Endothelial cell of umbilical vein (primary cell): ENCODE measurements around the gene KCTD11. TPM values are rescaled to one million over a fixed set of nuclear protein-coding genes. Genes with fewer than 3 reads are reported as not detected.

ENCODE experiments used
- BruUV-seq: library from RNA; stranded (reverse); fragments of 400-500 nt; replicated peaks from 2 replicates; lab custom pipeline; 2021; lab: Mats Ljungman, UMichigan
- CTCF ChIA-PET: fragments of 300-600, 350-600 bp; sonication (Branson Sonifier 250); formaldehyde crosslinking; loops from one replicate; lab custom pipeline; 2021; ENCODE audit warnings: antibody characterized with exemption, inconsistent platforms; lab: Charles Lee
- POLR2A ChIA-PET: fragments of 300-600, 350-600 bp; sonication (Branson Sonifier 250); formaldehyde crosslinking; loops from one replicate; lab custom pipeline; 2021; ENCODE audit warnings: antibody characterized with exemption, inconsistent platforms; lab: Charles Lee
- DNase-seq: peaks from one replicate; pipeline ENCODE4 v3.0.0-alpha.2; 2011; ENCODE audit warnings: low read depth, low spot score
- FAIRE-seq: peaks from 2 replicates; lab custom pipeline; 2011; peaks lifted over from hg19 to GRCh38; lab: Jason Lieb, UNC
- H2AFZ ChIP-seq: 2 replicates; pipeline ENCODE4 v1.6.0; 2012; ENCODE audit warnings: low read depth, low read length, control low read depth, inconsistent platforms
- H3K27ac ChIP-seq: 2 replicates; pipeline ENCODE4 v1.5.1; 2011; ENCODE audit warnings: low read depth, mild to moderate bottlenecking, control low read depth, low read length, moderate library complexity; ENCODE audit not compliant: insufficient read depth
- H3K27me3 ChIP-seq, 2 experiments: 2 replicates each; pipeline versions ENCODE4 v1.6.0 to v1.6.1; 2011; ENCODE audit warnings: low read length in 2 of 2, mixed read lengths in 1 of 2; ENCODE audit not compliant: control insufficient read depth in 2 of 2, insufficient read depth in 2 of 2
- H3K36me3 ChIP-seq, 2 experiments: 2 replicates in 1 of 2; 3 replicates in 1 of 2; pipeline ENCODE4 v1.5.1; 2011; ENCODE audit warnings: low read length in 2 of 2, mild to moderate bottlenecking in 1 of 2, moderate library complexity in 1 of 2; ENCODE audit not compliant: control insufficient read depth in 2 of 2, insufficient read depth in 2 of 2; ENCODE audit errors: extremely low read depth in 1 of 2
- H3K4me1 ChIP-seq: 3 replicates; pipeline ENCODE4 v1.5.1; 2011; ENCODE audit warnings: mild to moderate bottlenecking, low read length; ENCODE audit not compliant: control insufficient read depth, insufficient read depth; ENCODE audit errors: extremely low read depth
- H3K4me2 ChIP-seq: 2 replicates; pipeline ENCODE4 v1.6.1; 2011; ENCODE audit warnings: low read length, control low read depth, mixed read lengths; ENCODE audit not compliant: insufficient read depth
- H3K4me3 ChIP-seq, 3 experiments: fragments of 200-600 bp in 1 of 3; sonication (generic), shearing (Covaris generic) in 1 of 3; replicated peaks in 1 of 3; 2 replicates each; pipeline ENCODE4 v1.5.1; 2011 to 2016; ENCODE audit warnings: control low read depth in 3 of 3, low read length in 3 of 3, mild to moderate bottlenecking in 2 of 3, inconsistent platforms in 1 of 3, low read depth in 1 of 3, moderate library complexity in 1 of 3; ENCODE audit not compliant: insufficient read depth in 1 of 3
- H3K79me2 ChIP-seq: 2 replicates; pipeline ENCODE4 v1.6.0; 2012; ENCODE audit warnings: low read length, inconsistent platforms; ENCODE audit not compliant: control insufficient read depth, insufficient read depth
- H3K9ac ChIP-seq: replicated peaks from 2 replicates; pipeline ENCODE3; 2011; ENCODE audit warnings: low read length, control low read depth; ENCODE audit not compliant: insufficient read depth; ENCODE audit errors: extremely low read depth
- H3K9me1 ChIP-seq: replicated peaks from 3 replicates; pipeline ENCODE4 v1.6.0; 2011; ENCODE audit warnings: mild to moderate bottlenecking, low read length; ENCODE audit not compliant: control insufficient read depth, insufficient read depth; ENCODE audit errors: extremely low read depth
- H3K9me3 ChIP-seq: replicated peaks from 2 replicates; pipeline ENCODE4 v1.5.1; 2012; ENCODE audit warnings: low read length, inconsistent platforms; ENCODE audit not compliant: control insufficient read depth, insufficient read depth
- H4K20me1 ChIP-seq: replicated peaks from 2 replicates; pipeline ENCODE3; 2011; ENCODE audit warnings: mild to moderate bottlenecking, low read length; ENCODE audit not compliant: control insufficient read depth, insufficient read depth; ENCODE audit errors: extremely low read depth
- EZH2 ChIP-seq: IDR thresholded peaks from 2 replicates; pipeline ENCODE4 v1.6.1; 2012; ENCODE audit warnings: borderline replicate concordance, low read depth, mild to moderate bottlenecking, moderate library complexity, low read length, inconsistent platforms; ENCODE audit not compliant: severe bottlenecking
- FOS ChIP-seq: IDR thresholded peaks from 2 replicates; pipeline ENCODE4 v1.6.1; 2011; ENCODE audit warnings: mild to moderate bottlenecking, low read length, moderate library complexity, borderline replicate concordance; ENCODE audit not compliant: insufficient read depth
- GATA2 ChIP-seq: IDR thresholded peaks from 2 replicates; pipeline ENCODE4 v1.7.0; 2011; ENCODE audit warnings: low read depth, mild to moderate bottlenecking, moderate library complexity, mixed read lengths, low read length; ENCODE audit not compliant: insufficient read length, insufficient read depth
- JUN ChIP-seq: IDR thresholded peaks from 2 replicates; pipeline ENCODE4 v1.6.1; 2011; ENCODE audit warnings: borderline replicate concordance, low read depth; ENCODE audit not compliant: insufficient read length, insufficient read depth
- MYC ChIP-seq: IDR thresholded peaks from one replicate; pipeline ENCODE4 v1.6.1; 2011; ENCODE audit warnings: mild to moderate bottlenecking, low read depth, low read length
- POLR2A ChIP-seq: IDR thresholded peaks from 2 replicates; pipeline ENCODE4 v1.6.1; 2012; ENCODE audit warnings: low read depth, mild to moderate bottlenecking, control low read depth, low read length
- POLR2AphosphoS5 ChIP-seq: IDR thresholded peaks from 2 replicates; pipeline ENCODE4 v1.6.1; 2012; ENCODE audit warnings: low read depth, mild to moderate bottlenecking, control low read depth, low read length, moderate library complexity; ENCODE audit not compliant: insufficient read depth
- dilution Hi-C: fragments of 300-500 bp; cut with MboI; formaldehyde crosslinking; loops from one replicate; pipeline ENCODE4 v1.15.0; 2019; ENCODE audit warnings: low sequenced_read_pairs; ENCODE audit not compliant: extremely low pct_ligation_motif_present
- intact Hi-C: fragments of 100-400 bp; cut with micrococcal nuclease; formaldehyde crosslinking; loops from one replicate; pipeline ENCODE4 v1.10.0; 2022
- polyA plus RNA-seq, 4 experiments: library from polyadenylated mRNA; depleted of rRNA in 3 of 4; stranded (reverse) in 3 of 4; unstranded in 1 of 4; fragments of >200 nt; gene quantifications; 2 replicates each; pipeline versions ENCODE4 v1.2.1 to v1.2.3, GENCODE V29; 2011 to 2012; ENCODE audit warnings: missing spikeins in 1 of 4
- total RNA-seq: library from RNA; stranded (reverse); gene quantifications from 2 replicates; pipeline ENCODE4 v1.2.3, GENCODE V29; 2021
- TF ChIP-seq, protein P1 (sequence below): IDR thresholded peaks from 2 replicates; pipeline ENCODE4 v1.6.1; 2011; ENCODE audit not compliant: insufficient read depth, insufficient read length
- TF ChIP-seq, protein P2 (sequence below), 2 donors: IDR thresholded peaks; 1 replicate in 1 of 2; 2 replicates in 1 of 2; pipeline ENCODE4 v1.5.1; 2011; ENCODE audit warnings: low read length in 2 of 2, mild to moderate bottlenecking in 2 of 2, moderate library complexity in 2 of 2, control low read depth in 1 of 2, inconsistent platforms in 1 of 2, low read depth in 1 of 2; ENCODE audit not compliant: insufficient read depth in 1 of 2; ENCODE audit errors: extremely low read depth in 1 of 2

The KCTD11 gene
- total and polyA plus RNA-seq, 2 donors (not counting 3 experiments of a cell fraction or from before 2014, with no cell fraction given), result 3.8 to 6.5 TPM

DNA sequence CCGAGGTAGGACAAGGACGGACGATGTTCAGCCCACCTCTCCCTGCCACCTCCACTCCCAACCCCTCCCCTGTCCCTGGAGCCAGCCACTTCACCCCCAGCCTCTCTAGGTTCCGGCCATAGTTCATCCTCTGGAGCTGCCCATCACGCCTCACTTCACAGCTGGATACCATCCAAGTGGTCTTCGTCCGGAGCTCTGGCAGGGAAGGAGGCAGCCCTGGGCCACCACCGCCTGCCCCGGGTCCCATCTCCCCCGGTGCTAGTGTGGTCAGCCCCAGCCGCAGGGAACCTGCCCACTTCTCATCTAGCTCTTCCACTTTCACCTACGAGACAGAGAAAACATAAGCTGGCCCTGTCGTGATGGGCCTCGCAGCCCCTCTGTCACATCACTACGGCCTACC, 30.5 kb upstream of the KCTD11 start:
- dilution Hi-C loops (no loop called here), intact Hi-C loops (no loop called here)
- peaks cover 11 to 50% of the 10 kb centered on the region in 2 experiments for H3K36me3 ChIP-seq
- H3K27ac ChIP-seq, result no peak overlapping the region
- POLR2A ChIA-PET, result interaction anchor here (0.9 kb wide), 1 partner anchor 239 kb away, joined by 3 read pairs; no protein-coding TSS in a partner anchor
- no peak overlapping the region for H3K9ac ChIP-seq
- DNase-seq, result no peak
- no peaks in the 10 kb centered on the region for H4K20me1 ChIP-seq
- H3K9me3 ChIP-seq, result no peaks in the 10 kb centered on the region
- no peak for FAIRE-seq
- H3K27me3 ChIP-seq, result no peaks in the 10 kb centered on the region
- H3K79me2 ChIP-seq, result no peaks in the 10 kb centered on the region
- TF ChIP-seq, protein P1, sequence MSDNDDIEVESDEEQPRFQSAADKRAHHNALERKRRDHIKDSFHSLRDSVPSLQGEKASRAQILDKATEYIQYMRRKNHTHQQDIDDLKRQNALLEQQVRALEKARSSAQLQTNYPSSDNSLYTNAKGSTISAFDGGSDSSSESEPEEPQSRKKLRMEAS, result no peak
- no peak for TF ChIP-seq EZH2
- TF ChIP-seq GATA2, result no peak
- TF ChIP-seq, protein P2, sequence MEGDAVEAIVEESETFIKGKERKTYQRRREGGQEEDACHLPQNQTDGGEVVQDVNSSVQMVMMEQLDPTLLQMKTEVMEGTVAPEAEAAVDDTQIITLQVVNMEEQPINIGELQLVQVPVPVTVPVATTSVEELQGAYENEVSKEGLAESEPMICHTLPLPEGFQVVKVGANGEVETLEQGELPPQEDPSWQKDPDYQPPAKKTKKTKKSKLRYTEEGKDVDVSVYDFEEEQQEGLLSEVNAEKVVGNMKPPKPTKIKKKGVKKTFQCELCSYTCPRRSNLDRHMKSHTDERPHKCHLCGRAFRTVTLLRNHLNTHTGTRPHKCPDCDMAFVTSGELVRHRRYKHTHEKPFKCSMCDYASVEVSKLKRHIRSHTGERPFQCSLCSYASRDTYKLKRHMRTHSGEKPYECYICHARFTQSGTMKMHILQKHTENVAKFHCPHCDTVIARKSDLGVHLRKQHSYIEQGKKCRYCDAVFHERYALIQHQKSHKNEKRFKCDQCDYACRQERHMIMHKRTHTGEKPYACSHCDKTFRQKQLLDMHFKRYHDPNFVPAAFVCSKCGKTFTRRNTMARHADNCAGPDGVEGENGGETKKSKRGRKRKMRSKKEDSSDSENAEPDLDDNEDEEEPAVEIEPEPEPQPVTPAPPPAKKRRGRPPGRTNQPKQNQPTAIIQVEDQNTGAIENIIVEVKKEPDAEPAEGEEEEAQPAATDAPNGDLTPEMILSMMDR (IDR thresholded peaks at IDR 0.05; ENCODE audit: extremely low read depth in 1 of 2, insufficient read depth in 1 of 2, low read depth in 1 of 2, low read length in 2 of 2), result no peak
- no peak for TF ChIP-seq POLR2AphosphoS5
- TF ChIP-seq JUN, result no peak
- TF ChIP-seq FOS, result no peak
- TF ChIP-seq POLR2A, result no peak
- no peak for TF ChIP-seq MYC
- H2AFZ ChIP-seq, result no peak overlapping the region
- H3K4me3 ChIP-seq, result no peak overlapping the region
- CTCF ChIA-PET, result no interaction called here
- H3K4me1 ChIP-seq, result peaks cover 4% of the 10 kb centered on the region
- no peaks in the 10 kb centered on the region for H3K9me1 ChIP-seq
- no peak overlapping the region for H3K4me2 ChIP-seq
- BruUV-seq, result no TSS peak
